ENCODE data around the gene RHOH. TPM values are rescaled to one million over a fixed set of nuclear protein-coding genes. Genes with fewer than 3 reads are reported as not detected.

RHOH gene
- total RNA-seq, 4 donors from 2014 or later: 1.8 to 5.8 (median 4.6) TPM

- no peak for DNase-seq (ENCODE audit: low spot score)
- TF ChIP-seq, protein P1, sequence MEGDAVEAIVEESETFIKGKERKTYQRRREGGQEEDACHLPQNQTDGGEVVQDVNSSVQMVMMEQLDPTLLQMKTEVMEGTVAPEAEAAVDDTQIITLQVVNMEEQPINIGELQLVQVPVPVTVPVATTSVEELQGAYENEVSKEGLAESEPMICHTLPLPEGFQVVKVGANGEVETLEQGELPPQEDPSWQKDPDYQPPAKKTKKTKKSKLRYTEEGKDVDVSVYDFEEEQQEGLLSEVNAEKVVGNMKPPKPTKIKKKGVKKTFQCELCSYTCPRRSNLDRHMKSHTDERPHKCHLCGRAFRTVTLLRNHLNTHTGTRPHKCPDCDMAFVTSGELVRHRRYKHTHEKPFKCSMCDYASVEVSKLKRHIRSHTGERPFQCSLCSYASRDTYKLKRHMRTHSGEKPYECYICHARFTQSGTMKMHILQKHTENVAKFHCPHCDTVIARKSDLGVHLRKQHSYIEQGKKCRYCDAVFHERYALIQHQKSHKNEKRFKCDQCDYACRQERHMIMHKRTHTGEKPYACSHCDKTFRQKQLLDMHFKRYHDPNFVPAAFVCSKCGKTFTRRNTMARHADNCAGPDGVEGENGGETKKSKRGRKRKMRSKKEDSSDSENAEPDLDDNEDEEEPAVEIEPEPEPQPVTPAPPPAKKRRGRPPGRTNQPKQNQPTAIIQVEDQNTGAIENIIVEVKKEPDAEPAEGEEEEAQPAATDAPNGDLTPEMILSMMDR (IDR thresholded peaks at IDR 0.05): no peak
- ATAC-seq (ENCODE audit: low FRiP score): no peak
Observed at GRCh38 chr4:40164459-40164858, 32.4 kb upstream of the RHOH start.

GRCh38 chr4:40165916-40166315 is 30.9 kb upstream of the RHOH start:
- ATAC-seq (ENCODE audit: low FRiP score): no peak
- DNase-seq (ENCODE audit: low spot score): no peak
- TF ChIP-seq, protein P1 (IDR thresholded peaks at IDR 0.05): no peak

DNA sequence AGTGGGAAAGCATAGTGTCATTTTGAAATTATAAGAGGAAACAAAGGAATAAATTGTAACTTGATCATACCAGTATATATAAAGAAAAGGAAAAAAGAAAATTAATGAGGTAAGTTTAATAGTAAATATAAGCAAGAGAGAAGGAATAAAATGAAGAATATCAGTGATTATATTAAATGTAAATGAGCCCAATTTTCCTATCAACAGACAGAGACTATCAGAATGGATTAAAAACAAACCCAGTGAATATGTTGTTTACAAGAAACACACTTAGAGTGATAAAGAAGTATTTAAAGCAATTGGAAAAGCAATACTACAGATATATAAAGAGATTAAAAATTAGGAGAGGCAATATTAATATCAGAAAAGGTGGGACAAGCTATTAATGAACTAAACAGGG is 28.8 kb upstream of the RHOH start:
- no peak for DNase-seq (ENCODE audit: low spot score)
- TF ChIP-seq, protein P1 (IDR thresholded peaks at IDR 0.05): no peak

DNA sequence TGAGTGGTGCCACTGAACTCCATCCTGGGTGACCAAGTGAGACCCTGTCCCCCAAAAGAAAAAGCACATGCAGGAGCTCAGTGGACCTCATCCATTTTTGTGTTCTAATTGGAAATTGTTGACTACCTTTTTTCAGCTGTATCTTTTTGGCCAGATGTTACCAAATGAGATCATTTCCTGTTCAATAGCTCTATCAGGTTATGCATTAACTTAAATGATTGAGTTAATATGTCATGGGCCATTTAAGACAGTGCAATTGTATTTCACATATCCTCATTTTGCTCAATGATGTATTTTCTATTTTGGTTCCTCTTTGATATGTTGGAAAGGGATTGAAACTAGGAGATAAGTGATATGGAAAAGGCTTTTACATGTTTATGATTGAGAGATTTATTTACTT is 26.2 kb upstream of the RHOH start:
- no peak for DNase-seq (ENCODE audit: low spot score)
- ATAC-seq (ENCODE audit: low FRiP score): no peak
- TF ChIP-seq, protein P1 (IDR thresholded peaks at IDR 0.05): no peak

More for the DNA sequence above, 28.8 kb upstream of the RHOH start:
- ATAC-seq (ENCODE audit: low FRiP score): no peak

DNA sequence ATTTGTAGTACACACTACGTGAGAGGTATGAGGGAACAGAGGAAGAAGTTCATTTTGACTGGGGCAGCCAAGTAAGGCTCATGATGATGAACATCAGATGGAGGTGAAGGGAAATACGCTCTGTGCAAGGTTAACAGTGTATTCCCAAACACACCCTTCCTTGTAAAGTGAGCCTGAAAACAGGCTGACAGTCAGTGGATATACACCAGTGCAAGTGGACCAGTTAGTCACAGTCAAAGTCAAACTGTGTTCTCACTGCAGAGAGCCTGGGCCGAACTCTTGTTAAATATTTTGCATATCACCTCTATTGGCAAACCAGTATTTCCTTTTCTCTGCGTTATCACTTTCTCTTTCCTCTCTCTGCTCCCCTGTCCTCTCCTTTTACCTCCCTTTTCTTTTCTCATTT is 23.4 kb upstream of the RHOH start:
- DNase-seq (ENCODE audit: low spot score) (no peak), ATAC-seq (ENCODE audit: low FRiP score) (no peak)
- TF ChIP-seq, protein P1 (IDR thresholded peaks at IDR 0.05): no peak

- DNase-seq (ENCODE audit: low spot score) (no peak), ATAC-seq (ENCODE audit: low FRiP score) (no peak)
- TF ChIP-seq, protein P1 (IDR thresholded peaks at IDR 0.05): no peak
Observed at GRCh38 chr4:40176602-40177001, 20.2 kb upstream of the RHOH start.

GRCh38 chr4:40177591-40177990 is 19.2 kb upstream of the RHOH start:
- no peak for ATAC-seq (ENCODE audit: low FRiP score)
- TF ChIP-seq, protein P1 (IDR thresholded peaks at IDR 0.05): no peak
- DNase-seq (ENCODE audit: low spot score): no peak

All from omental fat pad (tissue), 4 donors.